GM12874 (cell line): Measurements from ENCODE around the gene EEFSEC.

Source experiments
- CTCF ChIP-seq: IDR thresholded peaks from 2 replicates; pipeline ENCODE4 v1.5.1; 2011; ENCODE audit warnings: low read depth, mild to moderate bottlenecking, control low read depth, low read length, moderate library complexity; ENCODE audit not compliant: insufficient read depth

The EEFSEC gene

GRCh38 chr3:128254066-128254590, 100.8 kb downstream of the EEFSEC start:
- no peak for TF ChIP-seq CTCF

GRCh38 chr3:128254967-128255366, 101.7 kb downstream of the EEFSEC start:
- TF ChIP-seq CTCF: no peak

- no peak for TF ChIP-seq CTCF
These were observed 102.8 kb downstream of the EEFSEC start for GRCh38 chr3:128256131-128256530.

- TF ChIP-seq CTCF: no peak
These were observed 104.4 kb downstream of the EEFSEC start for GRCh38 chr3:128257632-128258031.

GRCh38 chr3:128260275-128260674, 107.0 kb downstream of the EEFSEC start:
- TF ChIP-seq CTCF: no peak

GRCh38 chr3:128262457-128262856, 109.2 kb downstream of the EEFSEC start:
- no peak for TF ChIP-seq CTCF

GRCh38 chr3:128263118-128263517, 109.8 kb downstream of the EEFSEC start:
- TF ChIP-seq CTCF: no peak
